GM19023 (cell line): ENCODE data around the gene EMID1.

Experiments
- ATAC-seq: cut with Tn5 transposase; IDR thresholded peaks from one replicate; pipeline ENCODE4 v1.9.1; 2021; ENCODE audit warnings: mild to moderate bottlenecking, moderate library complexity; ENCODE audit not compliant: unreplicated experiment

The EMID1 gene

GRCh38 chr22:29194184-29194583 lies 11.5 kb upstream of the EMID1 start:
- ATAC-seq = no peak

- ATAC-seq = no peak
Observed at GRCh38 chr22:29195118-29195963, 10.4 kb upstream of the EMID1 start.

- ATAC-seq = no peak
Observed at GRCh38 chr22:29195964-29196666, 9.6 kb upstream of the EMID1 start.

- ATAC-seq = no peak
Observed at GRCh38 chr22:29197096-29197495, 8.6 kb upstream of the EMID1 start.

GRCh38 chr22:29198240-29198639 lies 7.5 kb upstream of the EMID1 start:
- ATAC-seq = no peak

GRCh38 chr22:29199702-29200400 lies 5.8 kb upstream of the EMID1 start:
- ATAC-seq = no peak

GRCh38 chr22:29200901-29201300 lies 4.8 kb upstream of the EMID1 start:
- ATAC-seq = no peak

GRCh38 chr22:29201782-29202181 lies 3.9 kb upstream of the EMID1 start:
- ATAC-seq = no peak

GRCh38 chr22:29202212-29203192 lies 3.2 kb upstream of the EMID1 start:
- ATAC-seq = peak; percentile 75

- no peak for ATAC-seq
Observed at GRCh38 chr22:29203488-29204454, 1.9 kb upstream of the EMID1 start.

- ATAC-seq = no peak
Observed at GRCh38 chr22:29204455-29205183, 1.1 kb upstream of the EMID1 start.

- ATAC-seq = no peak
Observed at GRCh38 chr22:29205252-29205593, 473 bp upstream of the EMID1 start.

- ATAC-seq = no peak
Observed at GRCh38 chr22:29206372-29207242, 911 bp downstream of the EMID1 start.

- no peak for ATAC-seq
Observed at GRCh38 chr22:29207243-29207550, 1.5 kb downstream of the EMID1 start.

- ATAC-seq = no peak
Observed at GRCh38 chr22:29207562-29208501, 2.1 kb downstream of the EMID1 start.

- no peak for ATAC-seq
Observed at GRCh38 chr22:29208502-29208862, 2.8 kb downstream of the EMID1 start.
